Sigmoid colon (tissue), 4 donors: ENCODE measurements around the gene JOSD2.

ENCODE experiments used
- CTCF ChIP-seq, 4 experiments: fragments of 450-650 bp in 3 of 4; fragments of 200-600 bp in 1 of 4; IDR thresholded peaks; one replicate each; pipeline ENCODE4 v1.5.1; 2016 to 2019; ENCODE audit warnings: antibody characterized with exemption in 4 of 4, mild to moderate bottlenecking in 3 of 4, moderate library complexity in 2 of 4
- POLR2A ChIP-seq, 2 donors: fragments of 450-650 bp; IDR thresholded peaks; one replicate each; pipeline ENCODE4 v1.6.1; 2016; ENCODE audit warnings: antibody characterized with exemption in 2 of 2, mild to moderate bottlenecking in 2 of 2, moderate library complexity in 2 of 2
- POLR2AphosphoS5 ChIP-seq, 4 donors: sonication (generic); formaldehyde crosslinking; IDR thresholded peaks; one replicate each; pipeline ENCODE4 v1.6.1; 2017; ENCODE audit warnings: antibody characterized with exemption in 4 of 4

- TF ChIP-seq POLR2AphosphoS5 (IDR thresholded peaks at IDR 0.05), result no peak
- peak in 1 of 4 experiments; percentile 17 for TF ChIP-seq CTCF (IDR thresholded peaks at IDR 0.05)
- TF ChIP-seq POLR2A (IDR thresholded peaks at IDR 0.05), result no peak
These were observed 31.9 kb downstream of the JOSD2 start for GRCh38 chr19:50478901-50479715.
